SU-DHL-6 (cell line): ENCODE measurements around the gene TMEM218.

Source experiments
- CTCF ChIP-seq: fragments of 200-600 bp; sonication (generic); IDR thresholded peaks from one replicate; pipeline ENCODE4 v1.5.1; 2017; ENCODE audit warnings: antibody characterized with exemption, mild to moderate bottlenecking, low read length, moderate library complexity; ENCODE audit not compliant: insufficient read depth, poor library complexity, severe bottlenecking
- EZH2phosphoT487 ChIP-seq: fragments of 200-600 bp; sonication (generic), shearing (Covaris generic); conservative IDR thresholded peaks from 2 replicates; pipeline ENCODE4 v1.6.1; 2018; ENCODE audit warnings: mild to moderate bottlenecking, antibody characterized with exemption, low read length, moderate library complexity, mixed read lengths

- no peak for TF ChIP-seq CTCF
- no peak for TF ChIP-seq EZH2phosphoT487
Observed at GRCh38 chr11:125100136-125100535, 11.3 kb downstream of the TMEM218 start.
